Measurements from ENCODE around the gene COA5.

GRCh38 chr2:98558852-98559530 lies 49.3 kb downstream of the COA5 start:
- TF ChIP-seq CTCF (IDR thresholded peaks at IDR 0.05): no peak
- TF ChIP-seq POLR2A (IDR thresholded peaks at IDR 0.05): no peak
